Islet of Langerhans (tissue), 1 donor: ENCODE measurements around the gene NEO1.

Experiments
- FAIRE-seq: peaks from one replicate; lab custom pipeline; 2011; peaks lifted over from hg19 to GRCh38; lab: Jason Lieb, UNC

The NEO1 gene

GRCh38 chr15:73331991-73332925 lies 280.0 kb downstream of the NEO1 start:
- FAIRE-seq: no peak

- no peak for FAIRE-seq
Observed at GRCh38 chr15:73333001-73333400, 280.7 kb downstream of the NEO1 start.

- no peak for FAIRE-seq
Observed at GRCh38 chr15:73334086-73334485, 281.8 kb downstream of the NEO1 start.

GRCh38 chr15:73335026-73335425 lies 282.8 kb downstream of the NEO1 start:
- no peak for FAIRE-seq

GRCh38 chr15:73335471-73335870 lies 283.2 kb downstream of the NEO1 start:
- no peak for FAIRE-seq

- FAIRE-seq: no peak
Observed at GRCh38 chr15:73336756-73337155, 284.5 kb downstream of the NEO1 start.

GRCh38 chr15:73337187-73337586 lies 284.9 kb downstream of the NEO1 start:
- no peak for FAIRE-seq

- FAIRE-seq: peak; percentile 36
Observed at GRCh38 chr15:73338058-73338457, 285.8 kb downstream of the NEO1 start.

- no peak for FAIRE-seq
Observed at GRCh38 chr15:73338606-73339374, 286.5 kb downstream of the NEO1 start.

- FAIRE-seq: no peak
Observed at GRCh38 chr15:73340502-73341192, 288.4 kb downstream of the NEO1 start.

- no peak for FAIRE-seq
Observed at GRCh38 chr15:73341886-73342600, 289.8 kb downstream of the NEO1 start.

- no peak for FAIRE-seq
Observed at GRCh38 chr15:73344056-73344455, 291.8 kb downstream of the NEO1 start.

GRCh38 chr15:73345658-73346057 lies 293.4 kb downstream of the NEO1 start:
- FAIRE-seq: no peak

- FAIRE-seq: no peak
Observed at GRCh38 chr15:73346735-73347312, 294.6 kb downstream of the NEO1 start.

- FAIRE-seq: no peak
Observed at GRCh38 chr15:73349191-73349590, 296.9 kb downstream of the NEO1 start.

GRCh38 chr15:73352082-73352481 lies 299.8 kb downstream of the NEO1 start:
- FAIRE-seq: no peak

GRCh38 chr15:73353734-73354133 lies 301.5 kb downstream of the NEO1 start:
- FAIRE-seq: no peak

GRCh38 chr15:73354241-73354640 lies 302.0 kb downstream of the NEO1 start:
- no peak for FAIRE-seq
